HAP-1 (cell line): ENCODE data around the gene FN1.

ENCODE experiments used
- DNase-seq, 2 experiments: peaks; one replicate each; pipeline ENCODE4 v3.0.0-alpha.2; 2016 to 2020; ENCODE audit warnings: low spot score in 2 of 2
- H3K27me3 ChIP-seq: fragments of 250-450 bp; sonication (Bioruptor Pico); 2 replicates; pipeline ENCODE4 v1.5.1; 2020; ENCODE audit warnings: low read depth, mild to moderate bottlenecking, moderate library complexity
- H3K36me3 ChIP-seq: fragments of 250-450 bp; sonication (Bioruptor Pico); replicated peaks from 2 replicates; pipeline ENCODE4 v1.5.1; 2020; ENCODE audit warnings: mild to moderate bottlenecking
- H3K4me1 ChIP-seq: fragments of 250-450 bp; sonication (Bioruptor Pico); 2 replicates; pipeline ENCODE4 v1.5.1; 2020; ENCODE audit warnings: mild to moderate bottlenecking
- H3K4me3 ChIP-seq: fragments of 250-450 bp; sonication (Bioruptor Pico); 2 replicates; pipeline ENCODE4 v1.5.1; 2020; ENCODE audit warnings: mild to moderate bottlenecking, moderate library complexity
- H3K9me3 ChIP-seq: fragments of 250-450 bp; sonication (Bioruptor Pico); 2 replicates; pipeline ENCODE4 v1.5.1; 2020; ENCODE audit warnings: mild to moderate bottlenecking, moderate library complexity
- in situ Hi-C: fragments of 300-500 bp; cut with MboI; formaldehyde crosslinking; loops from 3 replicates; pipeline ENCODE4 v1.14.3; 2020; ENCODE audit warnings: low sequenced_read_pairs, inconsistent platforms, mixed read lengths

Gene FN1

GRCh38 chr2:215388002-215388728 is 47.7 kb downstream of the FN1 start:
- no peaks in the 10 kb centered on the region; the same call in none of the 2 replicates for H3K36me3 ChIP-seq
- no peaks in the 10 kb centered on the region for H3K9me3 ChIP-seq
- H3K4me1 ChIP-seq: peaks cover 16% of the 10 kb centered on the region
- no peaks in the 10 kb centered on the region for H3K27me3 ChIP-seq
- no peak overlapping the region for H3K4me3 ChIP-seq
- in situ Hi-C loops: no loop called here
- no peak for DNase-seq

- Histone ChIP-seq H3K27me3 (no peaks in the 10 kb centered on the region), H3K9me3 (no peaks in the 10 kb centered on the region), H3K4me3 (no peak overlapping the region), H3K36me3 (no peaks in the 10 kb centered on the region; the same call in none of the 2 replicates), H3K4me1 (peaks cover 16% of the 10 kb centered on the region)
- DNase-seq: no peak
- in situ Hi-C loops: no loop called here
Measured at GRCh38 chr2:215386566-215386965, 49.3 kb downstream of the FN1 start.

GRCh38 chr2:215384710-215385109 is 51.2 kb downstream of the FN1 start:
- no peaks in the 10 kb centered on the region for H3K9me3 ChIP-seq

GRCh38 chr2:215383652-215384279 is 52.1 kb downstream of the FN1 start:
- DNase-seq: no peak
- H3K36me3 ChIP-seq: no peaks in the 10 kb centered on the region; the same call in none of the 2 replicates
- peaks cover 19% of the 10 kb centered on the region for H3K4me1 ChIP-seq
- no peaks in the 10 kb centered on the region for H3K9me3 ChIP-seq
- H3K4me3 ChIP-seq: no peak overlapping the region
- H3K27me3 ChIP-seq: no peaks in the 10 kb centered on the region
- in situ Hi-C loops: no loop called here

More at GRCh38 chr2:215384710-215385109, 51.2 kb downstream of the FN1 start:
- H3K36me3 ChIP-seq: no peaks in the 10 kb centered on the region; the same call in none of the 2 replicates
- DNase-seq: no peak
- in situ Hi-C loops: no loop called here
- H3K4me1 ChIP-seq: peaks cover 16% of the 10 kb centered on the region
- no peak overlapping the region for H3K4me3 ChIP-seq
- H3K27me3 ChIP-seq: no peaks in the 10 kb centered on the region

- no peaks in the 10 kb centered on the region for H3K9me3 ChIP-seq
- in situ Hi-C loops: no loop called here
- H3K4me1 ChIP-seq: peaks cover 15% of the 10 kb centered on the region
- H3K4me3 ChIP-seq: no peak overlapping the region
- peaks cover 6% of the 10 kb centered on the region for H3K36me3 ChIP-seq
- no peak for DNase-seq
- H3K27me3 ChIP-seq: no peaks in the 10 kb centered on the region
Measured at GRCh38 chr2:215382480-215382879, 53.4 kb downstream of the FN1 start.

GRCh38 chr2:215382011-215382410 is 53.9 kb downstream of the FN1 start:
- H3K36me3 ChIP-seq: peaks cover 6% of the 10 kb centered on the region
- no peak overlapping the region for H3K4me3 ChIP-seq
- no peaks in the 10 kb centered on the region for H3K27me3 ChIP-seq
- no peak for DNase-seq
- no peaks in the 10 kb centered on the region for H3K9me3 ChIP-seq
- peaks cover 10% of the 10 kb centered on the region for H3K4me1 ChIP-seq
- in situ Hi-C loops: no loop called here

GRCh38 chr2:215380699-215381098 is 55.2 kb downstream of the FN1 start:
- in situ Hi-C loops: no loop called here
- H3K36me3 ChIP-seq: peaks cover 6% of the 10 kb centered on the region

GRCh38 chr2:215379948-215380347 is 55.9 kb downstream of the FN1 start:
- H3K9me3 ChIP-seq: no peaks in the 10 kb centered on the region
- peaks cover 6% of the 10 kb centered on the region for H3K36me3 ChIP-seq
- in situ Hi-C loops: no loop called here

More at GRCh38 chr2:215380699-215381098, 55.2 kb downstream of the FN1 start:
- Histone ChIP-seq H3K4me3 (no peak overlapping the region), H3K27me3 (no peaks in the 10 kb centered on the region), H3K4me1 (peaks cover 10% of the 10 kb centered on the region), H3K9me3 (no peaks in the 10 kb centered on the region)
- no peak for DNase-seq

GRCh38 chr2:215379039-215379438 is 56.8 kb downstream of the FN1 start:
- H3K4me1 ChIP-seq: peaks cover 10% of the 10 kb centered on the region
- no peaks in the 10 kb centered on the region for H3K27me3 ChIP-seq
- no peaks in the 10 kb centered on the region for H3K9me3 ChIP-seq
- H3K4me3 ChIP-seq: no peak overlapping the region
- in situ Hi-C loops: no loop called here
- no peak for DNase-seq
- H3K36me3 ChIP-seq: peaks cover 10% of the 10 kb centered on the region

More at GRCh38 chr2:215379948-215380347, 55.9 kb downstream of the FN1 start:
- no peaks in the 10 kb centered on the region for H3K27me3 ChIP-seq
- no peak overlapping the region for H3K4me3 ChIP-seq
- no peak for DNase-seq
- peaks cover 10% of the 10 kb centered on the region for H3K4me1 ChIP-seq

GRCh38 chr2:215378045-215378444 is 57.8 kb downstream of the FN1 start:
- in situ Hi-C loops: no loop called here

GRCh38 chr2:215377283-215377682 is 58.6 kb downstream of the FN1 start:
- peaks cover 10% of the 10 kb centered on the region; the same call in 1 of the 2 replicates for H3K36me3 ChIP-seq
- no peaks in the 10 kb centered on the region for H3K9me3 ChIP-seq
- H3K4me3 ChIP-seq: no peak overlapping the region
- DNase-seq: no peak
- H3K4me1 ChIP-seq: peaks cover 10% of the 10 kb centered on the region
- in situ Hi-C loops: no loop called here
- no peaks in the 10 kb centered on the region for H3K27me3 ChIP-seq

More at GRCh38 chr2:215378045-215378444, 57.8 kb downstream of the FN1 start:
- H3K27me3 ChIP-seq: no peaks in the 10 kb centered on the region
- H3K4me3 ChIP-seq: no peak overlapping the region
- H3K9me3 ChIP-seq: no peaks in the 10 kb centered on the region
- H3K36me3 ChIP-seq: peaks cover 10% of the 10 kb centered on the region; the same call in 1 of the 2 replicates
- no peak for DNase-seq
- peaks cover 10% of the 10 kb centered on the region for H3K4me1 ChIP-seq

- H3K27me3 ChIP-seq: no peaks in the 10 kb centered on the region
- H3K9me3 ChIP-seq: no peaks in the 10 kb centered on the region
- peaks cover 10% of the 10 kb centered on the region for H3K4me1 ChIP-seq
- peaks cover 10% of the 10 kb centered on the region; the same call in 1 of the 2 replicates for H3K36me3 ChIP-seq
- no peak overlapping the region for H3K4me3 ChIP-seq
- no peak for DNase-seq
- in situ Hi-C loops: no loop called here
Measured at GRCh38 chr2:215376103-215376780, 59.6 kb downstream of the FN1 start.

GRCh38 chr2:215375467-215375830 is 60.4 kb downstream of the FN1 start:
- H3K27me3 ChIP-seq: no peaks in the 10 kb centered on the region
- no peaks in the 10 kb centered on the region for H3K9me3 ChIP-seq
- no peak for DNase-seq
- no peak overlapping the region for H3K4me3 ChIP-seq
- H3K36me3 ChIP-seq: peaks cover 10% of the 10 kb centered on the region; the same call in 1 of the 2 replicates
- peaks cover 10% of the 10 kb centered on the region for H3K4me1 ChIP-seq
- in situ Hi-C loops: no loop called here
